HUES48 (cell line): Measurements from ENCODE around the gene ITSN1.
A peak's percentile ranks its signal among the peaks of the same experiment; 100 is the strongest.
"Not testable (repeated sequence)": the region's sequence is repeated elsewhere in the genome, so short reads cannot be mapped to it uniquely, and the experiment has no call there.

Experiments used
- H3K27ac ChIP-seq: one replicate; pipeline ENCODE4 v1.7.0; 2013; ENCODE audit warnings: low read depth, low read length, inconsistent platforms
- H3K27me3 ChIP-seq: 2 replicates; pipeline ENCODE4 v1.6.1; 2013; ENCODE audit warnings: mild to moderate bottlenecking, low read length; ENCODE audit not compliant: control insufficient read depth, insufficient read depth
- H3K36me3 ChIP-seq: 2 replicates; pipeline ENCODE4 v1.6.1; 2013; ENCODE audit warnings: low read length; ENCODE audit not compliant: control insufficient read depth, insufficient read depth
- H3K4me1 ChIP-seq: 2 replicates; pipeline ENCODE4 v1.6.1; 2013; ENCODE audit warnings: mild to moderate bottlenecking, low read length; ENCODE audit not compliant: control insufficient read depth, insufficient read depth
- H3K4me3 ChIP-seq: 2 replicates; pipeline ENCODE4 v1.5.1; 2013; ENCODE audit warnings: mild to moderate bottlenecking, low read depth, low read length
- H3K9ac ChIP-seq: 2 replicates; pipeline ENCODE4 v1.6.1; 2013; ENCODE audit warnings: mild to moderate bottlenecking, low read depth, low read length, moderate library complexity
- H3K9me3 ChIP-seq: 2 replicates; pipeline ENCODE4 v1.6.1; 2013; ENCODE audit warnings: low read length; ENCODE audit not compliant: control insufficient read depth, insufficient read depth

The ITSN1 gene

DNA sequence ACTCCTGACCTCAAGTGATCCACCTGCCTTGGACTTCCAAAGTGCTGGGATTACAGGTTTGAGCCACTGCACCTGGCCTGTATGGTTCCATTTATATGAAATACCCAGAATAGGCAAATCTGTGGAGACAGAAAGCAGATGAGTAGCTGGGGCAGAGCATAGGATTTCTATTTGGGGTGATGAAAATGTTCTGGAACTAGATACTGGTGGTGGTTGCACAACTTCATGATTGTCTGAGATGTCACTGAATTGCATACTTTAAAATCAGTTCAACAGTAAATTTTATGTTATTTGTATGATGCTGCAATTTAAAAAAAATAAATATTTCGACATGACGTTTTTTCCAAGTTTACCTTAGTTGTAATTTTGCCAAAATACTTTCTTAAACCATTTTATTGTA, 23.9 kb downstream of the ITSN1 start:
- no peaks in the 10 kb centered on the region for H3K36me3 ChIP-seq
- no peak overlapping the region for H3K27ac ChIP-seq
- no peaks in the 10 kb centered on the region for H3K27me3 ChIP-seq
- peaks cover 7% of the 10 kb centered on the region for H3K4me1 ChIP-seq
- H3K4me3 ChIP-seq, result no peak overlapping the region
- H3K9ac ChIP-seq, result no peak overlapping the region
- H3K9me3 ChIP-seq, result no peaks in the 10 kb centered on the region

DNA sequence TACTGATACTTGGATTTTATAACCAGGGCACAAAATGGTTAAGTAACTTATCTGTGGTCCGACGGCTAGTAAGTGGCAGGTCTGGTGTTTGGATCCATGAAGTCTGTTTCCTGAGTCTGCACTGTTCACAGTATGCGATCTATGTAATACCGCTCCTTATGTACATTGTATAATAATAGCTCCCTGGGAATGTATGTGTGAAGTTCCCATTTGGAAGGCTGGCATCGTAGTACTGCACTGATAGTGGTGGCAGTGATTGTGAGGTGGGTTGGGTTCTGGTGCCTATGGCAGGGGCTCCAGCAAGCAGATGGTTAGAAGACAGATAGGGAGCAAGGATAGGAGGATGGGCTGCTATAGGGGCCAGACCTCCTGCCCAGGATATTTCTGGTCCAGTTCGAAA, 25.3 kb downstream of the ITSN1 start:
- no peaks in the 10 kb centered on the region for H3K36me3 ChIP-seq
- H3K4me1 ChIP-seq, result peaks cover 4% of the 10 kb centered on the region
- no peaks in the 10 kb centered on the region for H3K9me3 ChIP-seq
- no peak overlapping the region for H3K27ac ChIP-seq
- H3K4me3 ChIP-seq, result no peak overlapping the region
- no peak overlapping the region for H3K9ac ChIP-seq
- no peaks in the 10 kb centered on the region for H3K27me3 ChIP-seq

DNA sequence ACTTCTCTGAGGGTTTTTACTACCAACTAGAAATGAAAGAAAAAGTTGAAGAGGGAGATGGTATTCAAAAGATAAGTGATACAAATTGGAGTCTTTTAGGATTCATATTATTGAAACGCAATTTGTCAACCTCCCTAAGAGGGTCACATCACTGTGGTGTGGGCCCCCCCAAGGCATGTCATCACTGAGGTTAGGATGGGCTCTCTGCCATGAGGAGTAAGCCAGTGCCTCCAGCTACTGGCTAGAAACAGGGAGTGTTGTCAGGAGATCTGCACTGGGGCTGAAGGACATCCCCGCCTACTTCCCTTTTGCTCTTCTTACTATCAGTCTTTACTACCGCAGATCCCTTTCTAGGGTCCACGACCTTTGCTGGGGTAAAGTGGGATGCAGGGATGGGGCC, 25.9 kb downstream of the ITSN1 start:
- Histone ChIP-seq H3K27ac (no peak overlapping the region), H3K4me3 (no peak overlapping the region), H3K9me3 (no peaks in the 10 kb centered on the region), H3K36me3 (no peaks in the 10 kb centered on the region), H3K9ac (no peak overlapping the region), H3K4me1 (peaks cover 9% of the 10 kb centered on the region), H3K27me3 (no peaks in the 10 kb centered on the region)

DNA sequence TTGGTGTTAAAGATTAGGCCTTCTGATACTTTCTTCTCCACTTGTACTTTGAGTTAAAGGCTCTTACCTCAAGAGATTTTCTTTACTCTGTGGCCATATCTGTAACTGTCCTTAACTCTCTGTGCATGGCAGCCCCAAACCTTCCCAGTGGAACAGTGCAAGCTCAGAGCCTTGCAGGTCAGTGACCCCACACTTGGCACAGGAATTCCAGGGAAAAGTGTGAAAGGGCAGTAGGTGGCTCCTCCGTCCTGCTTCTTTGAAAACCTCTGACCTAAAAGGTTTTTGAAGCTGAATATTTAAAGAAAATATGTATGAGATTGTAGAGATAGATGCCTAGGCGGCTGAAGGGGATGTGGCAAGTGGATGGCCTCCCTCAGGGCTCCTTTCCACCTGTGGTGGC, 26.3 kb downstream of the ITSN1 start:
- Histone ChIP-seq H3K4me3 (no peak overlapping the region), H3K9me3 (no peaks in the 10 kb centered on the region), H3K27ac (no peak overlapping the region), H3K9ac (no peak overlapping the region), H3K27me3 (no peaks in the 10 kb centered on the region), H3K4me1 (peaks cover 14% of the 10 kb centered on the region), H3K36me3 (no peaks in the 10 kb centered on the region)

DNA sequence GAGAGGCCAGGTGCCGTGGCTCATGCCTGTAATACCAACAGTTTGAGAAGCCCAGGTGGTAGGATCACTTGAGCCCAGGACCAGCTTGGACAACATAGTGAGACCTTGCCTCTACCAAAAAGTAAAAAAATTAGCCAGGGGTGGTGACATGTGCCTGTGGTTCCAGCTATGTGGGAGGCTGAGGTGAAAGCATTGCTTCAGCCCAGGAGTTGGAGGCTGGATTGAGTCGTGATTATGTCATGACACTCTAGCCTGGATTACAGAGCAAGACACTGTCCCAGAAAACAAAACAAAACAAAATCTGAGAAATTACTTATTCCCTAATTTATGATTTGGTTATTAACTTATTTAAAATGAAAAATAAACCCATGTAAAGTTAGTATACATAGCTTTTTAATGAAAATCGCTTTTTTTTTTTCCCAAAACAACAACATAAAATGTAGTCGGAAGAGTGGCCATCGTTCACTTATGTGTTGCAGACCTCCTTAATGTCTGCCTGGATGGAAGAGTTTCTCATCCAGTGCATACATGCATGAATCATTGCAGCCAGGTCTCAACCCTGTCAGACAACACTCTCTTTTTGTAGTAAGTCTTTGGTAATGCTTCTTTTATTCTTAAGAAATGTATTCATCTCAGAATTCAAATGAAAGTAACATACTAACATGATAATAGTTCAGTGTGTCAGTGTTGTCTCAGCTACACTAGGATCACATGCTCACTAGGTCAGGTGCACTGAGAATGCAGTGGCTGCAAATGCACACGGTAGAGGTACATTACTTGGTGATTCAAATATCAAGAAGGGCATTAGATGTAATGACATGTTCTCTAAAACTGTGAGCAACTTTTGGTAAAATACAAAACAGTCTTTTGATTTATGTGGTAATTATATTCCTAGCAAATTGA, 28.0 kb downstream of the ITSN1 start:
- Histone ChIP-seq H3K4me1 (peaks cover 27% of the 10 kb centered on the region), H3K9me3 (no peaks in the 10 kb centered on the region), H3K27me3 (no peaks in the 10 kb centered on the region), H3K9ac (no peak overlapping the region), H3K4me3 (no peak overlapping the region), H3K36me3 (no peaks in the 10 kb centered on the region), H3K27ac (no peak overlapping the region)

DNA sequence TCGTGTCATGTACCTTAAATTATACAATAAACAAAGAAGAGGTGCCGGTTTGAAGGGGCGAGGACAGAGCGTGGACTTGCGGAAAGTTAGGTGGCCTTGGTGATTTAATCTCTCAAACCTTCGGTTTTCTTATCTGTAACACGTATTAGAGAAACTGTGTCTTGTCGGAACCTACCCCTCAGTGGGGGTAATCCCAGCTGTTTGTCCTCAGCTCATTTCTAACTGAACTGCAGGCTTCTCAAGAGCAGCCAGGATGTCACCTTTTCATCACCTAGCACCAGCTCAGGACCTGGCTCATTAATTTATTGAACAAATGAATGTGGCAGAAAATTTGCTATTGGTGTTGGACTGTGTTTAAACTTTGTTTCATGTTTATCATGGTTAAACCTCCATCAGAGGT, 31.2 kb downstream of the ITSN1 start:
- no peaks in the 10 kb centered on the region for H3K27me3 ChIP-seq
- H3K9ac ChIP-seq, result no peak overlapping the region
- H3K27ac ChIP-seq, result no peak overlapping the region
- no peaks in the 10 kb centered on the region for H3K9me3 ChIP-seq
- no peaks in the 10 kb centered on the region for H3K36me3 ChIP-seq
- no peak overlapping the region for H3K4me3 ChIP-seq
- H3K4me1 ChIP-seq, result peaks cover 36% of the 10 kb centered on the region

DNA sequence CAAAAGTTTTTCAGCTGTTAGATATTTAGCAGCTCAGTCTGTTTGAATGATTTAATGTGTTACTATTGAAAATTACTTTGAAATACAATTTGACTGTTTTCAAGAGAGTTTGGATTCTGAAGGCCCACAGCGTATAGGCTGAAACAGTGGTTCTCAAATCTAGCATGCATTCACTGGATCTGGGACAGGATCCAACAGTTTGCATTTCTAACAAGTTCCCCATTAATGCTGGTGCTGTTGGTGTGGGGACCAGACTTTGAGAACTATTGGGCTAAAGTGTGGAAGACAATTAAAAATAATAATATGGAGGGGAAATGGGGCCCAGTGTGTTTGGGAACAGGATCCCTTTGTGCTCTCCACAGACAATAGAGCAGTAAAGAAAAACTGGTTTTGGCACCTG, 31.9 kb downstream of the ITSN1 start:
- no peak overlapping the region for H3K27ac ChIP-seq
- H3K4me3 ChIP-seq, result no peak overlapping the region
- H3K36me3 ChIP-seq, result no peaks in the 10 kb centered on the region
- H3K9me3 ChIP-seq, result no peaks in the 10 kb centered on the region
- H3K27me3 ChIP-seq, result no peaks in the 10 kb centered on the region
- no peak overlapping the region for H3K9ac ChIP-seq
- H3K4me1 ChIP-seq, result peaks cover 44% of the 10 kb centered on the region

DNA sequence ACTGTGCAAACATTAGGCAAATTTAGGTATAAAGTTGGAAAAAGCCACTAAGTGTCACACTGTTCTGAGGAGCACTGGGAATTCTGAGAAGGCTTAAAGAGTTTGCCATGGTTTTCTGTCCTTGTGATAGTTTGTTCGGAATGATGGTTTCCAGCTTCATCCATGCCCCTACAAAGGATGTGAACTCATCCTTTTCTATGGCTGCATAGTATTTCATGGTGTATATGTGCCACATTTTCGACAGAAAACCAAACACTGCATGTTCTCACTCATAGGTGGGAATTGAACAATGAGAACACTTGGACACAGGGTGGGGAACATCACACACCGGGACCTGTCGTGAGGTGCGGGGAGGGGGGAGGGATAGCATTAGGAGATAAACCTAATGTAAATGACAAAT, 34.4 kb downstream of the ITSN1 start:
- not testable (repeated sequence) for H3K9me3 ChIP-seq, H3K4me3 ChIP-seq, H3K27ac ChIP-seq, H3K9ac ChIP-seq, H3K27me3 ChIP-seq, H3K36me3 ChIP-seq
- peaks cover 46% of the 10 kb centered on the region for H3K4me1 ChIP-seq

DNA sequence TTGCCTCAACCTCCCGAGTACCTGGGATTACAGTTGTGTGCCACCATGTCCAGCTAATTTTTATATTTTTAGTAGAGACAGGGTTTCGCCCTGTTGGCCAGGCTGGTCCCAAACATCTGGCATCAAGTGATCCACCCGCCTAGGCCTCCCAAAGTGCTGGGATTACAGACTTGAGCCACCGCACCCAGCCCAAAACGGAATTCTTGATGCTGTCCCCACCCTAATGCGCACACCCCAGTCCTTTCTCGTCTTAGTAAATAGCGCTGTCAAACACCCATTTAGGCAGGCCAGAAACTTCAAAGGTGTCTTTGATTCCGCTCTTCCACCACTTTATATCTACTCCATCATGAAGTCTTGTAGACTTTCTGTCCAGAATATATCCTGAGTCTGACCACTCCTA, 35.1 kb downstream of the ITSN1 start:
- Histone ChIP-seq H3K4me1 (peaks cover 46% of the 10 kb centered on the region), H3K4me3 (no peak overlapping the region), H3K9ac (no peak overlapping the region), H3K27me3 (no peaks in the 10 kb centered on the region), H3K9me3 (no peaks in the 10 kb centered on the region), H3K36me3 (no peaks in the 10 kb centered on the region; the same call in 1 of the 2 replicates), H3K27ac (no peak overlapping the region)

DNA sequence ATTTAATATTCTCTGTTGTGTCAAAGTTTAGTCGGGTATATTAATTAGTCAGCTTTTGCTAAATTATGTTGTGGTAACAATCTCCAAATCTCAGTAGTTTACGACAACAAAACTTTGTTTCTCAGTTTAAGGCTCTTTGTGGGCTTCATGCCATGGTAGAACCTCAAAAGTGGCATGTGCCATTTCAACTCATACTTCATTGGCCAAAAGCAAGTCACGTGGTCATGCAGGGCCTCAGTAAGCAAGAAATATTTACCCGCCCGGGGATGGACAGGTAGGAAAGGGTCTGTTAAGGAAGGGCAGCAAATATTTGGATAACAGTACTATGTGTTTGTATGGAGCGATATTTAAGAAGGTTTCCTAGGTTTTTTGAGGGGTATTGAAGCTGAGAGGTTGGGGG, 38.6 kb downstream of the ITSN1 start:
- no peak overlapping the region for H3K9ac ChIP-seq
- H3K4me3 ChIP-seq, result no peak overlapping the region
- no peaks in the 10 kb centered on the region for H3K9me3 ChIP-seq
- H3K27me3 ChIP-seq, result no peaks in the 10 kb centered on the region
- H3K36me3 ChIP-seq, result no peaks in the 10 kb centered on the region; the same call in 1 of the 2 replicates
- no peak overlapping the region for H3K27ac ChIP-seq
- H3K4me1 ChIP-seq, result peaks cover 57% of the 10 kb centered on the region

DNA sequence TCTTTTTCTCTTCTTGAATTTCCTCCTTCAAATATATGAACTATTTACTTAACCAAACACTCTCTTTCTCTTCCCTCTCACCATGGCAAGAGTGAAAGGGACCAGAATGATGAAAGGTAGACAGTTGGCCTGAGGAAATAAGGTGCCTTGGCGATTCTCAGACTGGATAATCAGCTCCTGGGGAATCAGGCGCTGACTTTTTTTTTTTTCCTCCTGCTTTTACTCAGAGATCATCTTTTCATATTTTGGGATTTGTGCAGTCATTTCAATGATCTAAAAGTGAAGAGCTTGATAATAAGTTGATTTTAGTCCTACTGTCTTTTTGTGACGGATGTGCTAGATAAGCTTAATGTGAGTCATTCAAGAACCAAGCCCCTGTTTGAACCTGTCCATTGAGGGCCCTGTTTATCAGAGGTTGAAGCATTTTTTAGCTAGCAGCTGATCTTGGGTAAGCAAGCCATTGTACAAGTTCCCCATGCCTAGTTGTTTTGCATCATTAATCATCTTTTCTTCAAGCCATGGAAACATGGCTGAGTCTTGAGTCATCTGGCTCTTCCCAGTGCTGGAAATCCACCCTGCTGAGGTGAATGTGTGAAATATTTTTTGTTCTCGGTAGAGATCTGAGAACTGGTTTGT, 40.8 kb downstream of the ITSN1 start:
- Histone ChIP-seq H3K4me1 (peaks cover 71% of the 10 kb centered on the region), H3K27me3 (no peaks in the 10 kb centered on the region), H3K36me3 (no peaks in the 10 kb centered on the region; the same call in 1 of the 2 replicates), H3K27ac (peak overlapping the region; percentile 98), H3K4me3 (no peak overlapping the region), H3K9ac (peak overlapping the region; percentile 23; the same call in 1 of the 2 replicates), H3K9me3 (no peaks in the 10 kb centered on the region)
